Stimulated activated CD8-positive, alpha-beta memory T cell treated with anti-CD3 and anti-CD28 coated beads, Interleukin-15, amount 100 ng/mL, for 24 hours (primary cell): ENCODE results near the gene ZBED6.

ENCODE experiments used
- DNase-seq: peaks from one replicate; pipeline ENCODE4 v3.0.0-alpha.2; 2020; ENCODE audit warnings: low read depth

Gene ZBED6

GRCh38 chr1:203842559-203842876 is 47.1 kb downstream of the ZBED6 start:
- DNase-seq, result no peak

DNA sequence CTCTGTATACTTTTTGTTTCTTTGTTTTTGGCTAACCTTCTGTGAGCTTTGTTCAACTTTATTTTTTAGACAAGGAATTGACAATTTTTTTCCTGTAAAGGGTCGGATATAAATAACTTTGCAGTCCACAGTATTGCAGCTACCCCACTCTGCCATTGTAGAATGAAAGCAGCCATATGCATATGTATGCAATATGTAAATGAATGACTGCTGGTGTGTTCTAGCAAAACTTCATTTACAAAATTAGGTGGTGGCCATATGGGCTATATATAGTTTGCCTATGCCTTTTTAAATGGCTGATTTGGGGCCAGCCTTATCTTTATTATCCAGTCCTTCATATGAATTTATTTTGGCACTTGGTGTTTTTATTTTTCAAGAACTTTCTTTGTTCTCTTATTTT is 48.0 kb downstream of the ZBED6 start:
- DNase-seq, result no peak
